Measurements from ENCODE around the gene CCDC33.

Gene CCDC33

GRCh38 chr15:74337607-74338211 is 101.6 kb downstream of the CCDC33 start:
- WGBS, 2 experiments (ENCODE audit: insufficient coverage in 2 of 2) = 89 to 100% methylated on average over 3 to 4 of the region's 4 CpGs
- Histone ChIP-seq H3K9me3 (ENCODE audit: control insufficient read depth, low read length) (no peaks in the 10 kb centered on the region), H3K4me3 (ENCODE audit: extremely low read depth, insufficient read depth, low read length, poor library complexity, severe bottlenecking) (no peak overlapping the region), H3K4me1 (ENCODE audit: control insufficient read depth, insufficient read depth, low read length, poor library complexity, severe bottlenecking) (peaks cover 17% of the 10 kb centered on the region), H3K36me3 (ENCODE audit: control insufficient read depth, insufficient read depth, low read length) (no peaks in the 10 kb centered on the region), H3K27ac (ENCODE audit: low read depth, low read length, severe bottlenecking) (no peak overlapping the region)

- Histone ChIP-seq H3K9me3 (ENCODE audit: control insufficient read depth, low read length) (no peaks in the 10 kb centered on the region), H3K4me1 (ENCODE audit: control insufficient read depth, insufficient read depth, low read length, poor library complexity, severe bottlenecking) (peaks cover 17% of the 10 kb centered on the region), H3K4me3 (ENCODE audit: extremely low read depth, insufficient read depth, low read length, poor library complexity, severe bottlenecking) (no peak overlapping the region), H3K36me3 (ENCODE audit: control insufficient read depth, insufficient read depth, low read length) (no peaks in the 10 kb centered on the region), H3K27ac (ENCODE audit: low read depth, low read length, severe bottlenecking) (no peak overlapping the region)
- 93 to 98% methylated on average over 3 to 5 of the region's 5 CpGs for WGBS, 2 experiments (ENCODE audit: insufficient coverage in 2 of 2)
These were observed 102.5 kb downstream of the CCDC33 start for GRCh38 chr15:74338676-74339075.

GRCh38 chr15:74339371-74339770 is 103.2 kb downstream of the CCDC33 start:
- Histone ChIP-seq H3K27ac (ENCODE audit: low read depth, low read length, severe bottlenecking) (no peak overlapping the region), H3K4me1 (ENCODE audit: control insufficient read depth, insufficient read depth, low read length, poor library complexity, severe bottlenecking) (peaks cover 17% of the 10 kb centered on the region), H3K36me3 (ENCODE audit: control insufficient read depth, insufficient read depth, low read length) (no peaks in the 10 kb centered on the region), H3K9me3 (ENCODE audit: control insufficient read depth, low read length) (no peaks in the 10 kb centered on the region), H3K4me3 (ENCODE audit: extremely low read depth, insufficient read depth, low read length, poor library complexity, severe bottlenecking) (no peak overlapping the region)
- WGBS, 2 experiments (ENCODE audit: insufficient coverage in 2 of 2) = 75 to 95% methylated on average over 1 to 4 of the region's 9 CpGs

DNA sequence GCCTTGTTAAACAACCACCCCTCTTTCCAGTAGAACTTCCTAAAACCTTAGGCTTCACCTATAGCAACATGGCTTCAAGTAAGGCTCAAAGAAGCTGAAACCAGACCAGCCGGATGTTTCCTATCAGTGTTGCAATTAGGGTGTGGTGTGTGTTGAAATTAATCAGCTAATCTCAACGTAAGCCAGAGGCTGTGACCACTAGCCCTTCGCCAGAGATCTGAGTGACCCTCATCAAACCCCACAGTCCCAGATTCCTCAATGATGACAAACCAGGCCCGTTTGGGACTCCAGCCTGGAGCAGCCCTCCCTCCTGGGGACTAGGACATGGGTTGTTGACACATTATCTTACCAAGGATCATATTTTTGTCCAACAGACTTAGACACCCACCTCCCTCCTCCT is 104.0 kb downstream of the CCDC33 start:
- peaks cover 25% of the 10 kb centered on the region for H3K4me1 ChIP-seq (ENCODE audit: control insufficient read depth, insufficient read depth, low read length, poor library complexity, severe bottlenecking)
- 60% methylated on average over 1 of the region's 4 CpGs; no CpG with 5 or more reads in 1 of the 2 experiments for WGBS, 2 experiments (ENCODE audit: insufficient coverage in 2 of 2)
- H3K36me3 ChIP-seq (ENCODE audit: control insufficient read depth, insufficient read depth, low read length) = no peaks in the 10 kb centered on the region
- no peaks in the 10 kb centered on the region for H3K9me3 ChIP-seq (ENCODE audit: control insufficient read depth, low read length)
- no peak overlapping the region for H3K4me3 ChIP-seq (ENCODE audit: extremely low read depth, insufficient read depth, low read length, poor library complexity, severe bottlenecking)
- H3K27ac ChIP-seq (ENCODE audit: low read depth, low read length, severe bottlenecking) = peak overlapping the region; percentile 11

- H3K4me3 ChIP-seq (ENCODE audit: extremely low read depth, insufficient read depth, low read length, poor library complexity, severe bottlenecking) = no peak overlapping the region
- WGBS, 2 experiments (ENCODE audit: insufficient coverage in 2 of 2) = 94 to 98% methylated on average over 3 to 8 of the region's 14 CpGs
- H3K9me3 ChIP-seq (ENCODE audit: control insufficient read depth, low read length) = no peaks in the 10 kb centered on the region
- H3K27ac ChIP-seq (ENCODE audit: low read depth, low read length, severe bottlenecking) = no peak overlapping the region
- no peaks in the 10 kb centered on the region for H3K36me3 ChIP-seq (ENCODE audit: control insufficient read depth, insufficient read depth, low read length)
- H3K4me1 ChIP-seq (ENCODE audit: control insufficient read depth, insufficient read depth, low read length, poor library complexity, severe bottlenecking) = peaks cover 34% of the 10 kb centered on the region
These were observed 107.1 kb downstream of the CCDC33 start for GRCh38 chr15:74343127-74343796.

- 100% methylated on average over 7 of the region's 8 CpGs; no CpG with 5 or more reads in 1 of the 2 experiments for WGBS, 2 experiments (ENCODE audit: insufficient coverage in 2 of 2)
- no peak overlapping the region for H3K27ac ChIP-seq (ENCODE audit: low read depth, low read length, severe bottlenecking)
- H3K4me1 ChIP-seq (ENCODE audit: control insufficient read depth, insufficient read depth, low read length, poor library complexity, severe bottlenecking) = peaks cover 34% of the 10 kb centered on the region
- no peaks in the 10 kb centered on the region for H3K36me3 ChIP-seq (ENCODE audit: control insufficient read depth, insufficient read depth, low read length)
- no peaks in the 10 kb centered on the region for H3K9me3 ChIP-seq (ENCODE audit: control insufficient read depth, low read length)
- no peak overlapping the region for H3K4me3 ChIP-seq (ENCODE audit: extremely low read depth, insufficient read depth, low read length, poor library complexity, severe bottlenecking)
These were observed 107.6 kb downstream of the CCDC33 start for GRCh38 chr15:74343797-74344127.

- H3K4me3 ChIP-seq (ENCODE audit: extremely low read depth, insufficient read depth, low read length, poor library complexity, severe bottlenecking) = no peak overlapping the region
- peak overlapping the region; percentile 79 for H3K27ac ChIP-seq (ENCODE audit: low read depth, low read length, severe bottlenecking)
- WGBS, 2 experiments (ENCODE audit: insufficient coverage in 2 of 2) = 87 to 92% methylated on average over 9 to 10 of the region's 10 CpGs
- H3K36me3 ChIP-seq (ENCODE audit: control insufficient read depth, insufficient read depth, low read length) = no peaks in the 10 kb centered on the region
- peaks cover 23% of the 10 kb centered on the region for H3K4me1 ChIP-seq (ENCODE audit: control insufficient read depth, insufficient read depth, low read length, poor library complexity, severe bottlenecking)
- no peaks in the 10 kb centered on the region for H3K9me3 ChIP-seq (ENCODE audit: control insufficient read depth, low read length)
These were observed 108.9 kb downstream of the CCDC33 start for GRCh38 chr15:74345051-74345450.

GRCh38 chr15:74347757-74348250 is 111.7 kb downstream of the CCDC33 start:
- no peak overlapping the region for H3K27ac ChIP-seq (ENCODE audit: low read depth, low read length, severe bottlenecking)

DNA sequence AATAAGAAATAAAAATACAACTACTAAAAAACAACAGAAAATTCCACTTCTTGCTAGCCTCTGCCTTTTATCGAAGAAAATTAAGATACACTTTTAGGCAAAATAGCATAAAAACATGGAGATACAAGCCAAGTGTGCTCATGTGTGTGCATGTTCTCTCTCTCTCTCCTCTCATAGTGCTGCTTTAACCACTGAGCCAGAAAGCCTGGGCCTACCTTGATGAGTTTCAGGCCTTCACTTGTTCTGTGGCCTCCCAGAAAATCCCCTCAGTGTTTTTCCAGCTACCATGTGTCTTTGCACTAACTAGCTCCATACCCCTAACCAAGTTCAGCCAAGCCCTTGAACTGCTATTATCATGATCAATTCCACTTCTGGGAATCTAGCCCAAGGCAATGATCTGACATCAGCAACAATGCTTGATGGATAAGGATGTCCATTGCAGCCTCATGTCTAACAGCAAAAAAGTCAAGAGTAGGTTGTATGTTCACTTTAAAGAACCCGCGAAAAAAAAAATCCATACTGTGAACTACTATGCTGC is 113.2 kb downstream of the CCDC33 start:
- Histone ChIP-seq H3K4me3 (ENCODE audit: extremely low read depth, insufficient read depth, low read length, poor library complexity, severe bottlenecking) (no peak overlapping the region), H3K36me3 (ENCODE audit: control insufficient read depth, insufficient read depth, low read length) (no peaks in the 10 kb centered on the region), H3K27ac (ENCODE audit: low read depth, low read length, severe bottlenecking) (no peak overlapping the region), H3K4me1 (ENCODE audit: control insufficient read depth, insufficient read depth, low read length, poor library complexity, severe bottlenecking) (peaks cover 17% of the 10 kb centered on the region), H3K9me3 (ENCODE audit: control insufficient read depth, low read length) (peaks cover 13% of the 10 kb centered on the region)
- 100% methylated on average over 3 of the region's 3 CpGs; no CpG with 5 or more reads in 1 of the 2 experiments for WGBS, 2 experiments (ENCODE audit: insufficient coverage in 2 of 2)

More at GRCh38 chr15:74347757-74348250, 111.7 kb downstream of the CCDC33 start:
- no peaks in the 10 kb centered on the region for H3K36me3 ChIP-seq (ENCODE audit: control insufficient read depth, insufficient read depth, low read length)
- WGBS, 2 experiments (ENCODE audit: insufficient coverage in 2 of 2) = 86 to 95% methylated on average over 11 of the region's 13 CpGs
- peaks cover 17% of the 10 kb centered on the region for H3K4me1 ChIP-seq (ENCODE audit: control insufficient read depth, insufficient read depth, low read length, poor library complexity, severe bottlenecking)
- peaks cover 5% of the 10 kb centered on the region for H3K9me3 ChIP-seq (ENCODE audit: control insufficient read depth, low read length)
- no peak overlapping the region for H3K4me3 ChIP-seq (ENCODE audit: extremely low read depth, insufficient read depth, low read length, poor library complexity, severe bottlenecking)

GRCh38 chr15:74350295-74351275 is 114.5 kb downstream of the CCDC33 start:
- peaks cover 13% of the 10 kb centered on the region for H3K9me3 ChIP-seq (ENCODE audit: control insufficient read depth, low read length)
- H3K4me1 ChIP-seq (ENCODE audit: control insufficient read depth, insufficient read depth, low read length, poor library complexity, severe bottlenecking) = peaks cover 5% of the 10 kb centered on the region
- H3K36me3 ChIP-seq (ENCODE audit: control insufficient read depth, insufficient read depth, low read length) = no peaks in the 10 kb centered on the region
- H3K4me3 ChIP-seq (ENCODE audit: extremely low read depth, insufficient read depth, low read length, poor library complexity, severe bottlenecking) = no peak overlapping the region
- no peak overlapping the region for H3K27ac ChIP-seq (ENCODE audit: low read depth, low read length, severe bottlenecking)
- WGBS, 2 experiments (ENCODE audit: insufficient coverage in 2 of 2) = 81 to 82% methylated on average over 14 of the region's 14 CpGs

All from mesodermal cell (in vitro differentiated cells).